OCI-LY7 (cell line): ENCODE results near the gene RFFL. TPM values are rescaled to one million over a fixed set of nuclear protein-coding genes. Genes with fewer than 3 reads are reported as not detected.

ENCODE experiments used
- BruUV-seq: library from RNA; stranded (reverse); fragments of 400-500 nt; replicated peaks from 2 replicates; lab custom pipeline; 2021; lab: Mats Ljungman, UMichigan
- CTCF ChIA-PET: fragments of 300-600 bp; sonication (Branson Sonifier 250); formaldehyde crosslinking; loops from one replicate; lab custom pipeline; 2022; ENCODE audit warnings: antibody characterized with exemption; ENCODE audit not compliant: unreplicated experiment; lab: Charles Lee
- POLR2A ChIA-PET: fragments of 300-600 bp; sonication (Branson Sonifier 250); formaldehyde crosslinking; loops from one replicate; lab custom pipeline; 2022; ENCODE audit warnings: antibody characterized with exemption; lab: Charles Lee
- DNase-seq: peaks from one replicate; pipeline ENCODE4 v3.0.0-alpha.2; 2015; ENCODE audit warnings: low spot score
- H2AFZ ChIP-seq: fragments of 200-600 bp; sonication (generic), shearing (Covaris generic); 2 replicates; pipeline ENCODE4 v1.6.1; 2014; ENCODE audit warnings: mild to moderate bottlenecking, antibody characterized with exemption, low read length, moderate library complexity
- H3K27ac ChIP-seq: fragments of 200-600 bp; sonication (generic); 2 replicates; pipeline ENCODE4 v1.5.1; 2014; ENCODE audit warnings: mixed run types, low read depth, mild to moderate bottlenecking, moderate library complexity, low read length, inconsistent platforms; ENCODE audit not compliant: poor library complexity, severe bottlenecking
- H3K36me3 ChIP-seq: fragments of 200-600 bp; sonication (generic); 2 replicates; pipeline ENCODE4 v1.6.1; 2014; ENCODE audit warnings: mild to moderate bottlenecking, antibody characterized with exemption, low read length, moderate library complexity, mixed read lengths; ENCODE audit not compliant: insufficient read depth
- H3K4me1 ChIP-seq: fragments of 200-600 bp; sonication (generic); 2 replicates; pipeline ENCODE4 v1.5.1; 2014; ENCODE audit warnings: mild to moderate bottlenecking, low read length; ENCODE audit not compliant: insufficient read depth, poor library complexity, severe bottlenecking
- H3K4me2 ChIP-seq: fragments of 200-600 bp; sonication (generic); 2 replicates; pipeline ENCODE4 v1.6.1; 2014; ENCODE audit warnings: mild to moderate bottlenecking, low read length
- H3K4me3 ChIP-seq: fragments of 200-600 bp; sonication (generic); 2 replicates; pipeline ENCODE4 v1.5.1; 2014; ENCODE audit warnings: mild to moderate bottlenecking, low read depth, low read length; ENCODE audit not compliant: poor library complexity, severe bottlenecking
- H3K79me2 ChIP-seq: fragments of 200-600 bp; sonication (generic); 2 replicates; pipeline ENCODE4 v1.6.1; 2016; ENCODE audit warnings: low read depth, mild to moderate bottlenecking, low read length, moderate library complexity, mixed read lengths; ENCODE audit not compliant: insufficient read depth
- H3K9me2 ChIP-seq: fragments of 200-600 bp; sonication (generic); 2 replicates; pipeline ENCODE4 v1.6.1; 2016; ENCODE audit warnings: mild to moderate bottlenecking, low read length, mixed read lengths; ENCODE audit not compliant: insufficient read depth
- H3K9me3 ChIP-seq: fragments of 200-600 bp; sonication (generic); 2 replicates; pipeline ENCODE4 v1.6.1; 2014; ENCODE audit warnings: mild to moderate bottlenecking, mixed run types, low read length, mixed read lengths
- H4K20me1 ChIP-seq: fragments of 200-600 bp; sonication (generic); 2 replicates; pipeline ENCODE4 v1.6.1; 2014; ENCODE audit warnings: mild to moderate bottlenecking, antibody characterized with exemption, low read length, moderate library complexity, mixed read lengths; ENCODE audit not compliant: insufficient read depth
- EZH2phosphoT487 ChIP-seq: fragments of 200-600 bp; sonication (generic); IDR thresholded peaks from 2 replicates; pipeline ENCODE4 v1.6.1; 2018; ENCODE audit warnings: low read depth, borderline replicate concordance, mild to moderate bottlenecking, mixed run types, antibody characterized with exemption, low read length, moderate library complexity, mixed read lengths
- intact Hi-C: fragments of 100-400 bp; cut with micrococcal nuclease; formaldehyde crosslinking; loops from one replicate; pipeline ENCODE4 v1.10.0; 2022; ENCODE audit not compliant: unreplicated experiment
- total RNA-seq, 2 experiments: library from RNA; depleted of rRNA in 1 of 2; stranded (reverse); fragments of >200 nt in 1 of 2; shearing (Covaris generic) in 1 of 2; gene quantifications; 2 replicates each; pipeline ENCODE4 v1.2.3, GENCODE V29; 2014 to 2022
- TF ChIP-seq, protein P1 (sequence below): fragments of 200-600 bp; sonication (generic); conservative IDR thresholded peaks from 2 replicates; pipeline ENCODE4 v1.5.1; 2014; ENCODE audit warnings: mild to moderate bottlenecking, antibody characterized with exemption, low read length, moderate library complexity, mixed read lengths

RFFL gene
- total RNA-seq, 2 experiments from 2014 or later, result 15.6 to 16.1 TPM

DNA sequence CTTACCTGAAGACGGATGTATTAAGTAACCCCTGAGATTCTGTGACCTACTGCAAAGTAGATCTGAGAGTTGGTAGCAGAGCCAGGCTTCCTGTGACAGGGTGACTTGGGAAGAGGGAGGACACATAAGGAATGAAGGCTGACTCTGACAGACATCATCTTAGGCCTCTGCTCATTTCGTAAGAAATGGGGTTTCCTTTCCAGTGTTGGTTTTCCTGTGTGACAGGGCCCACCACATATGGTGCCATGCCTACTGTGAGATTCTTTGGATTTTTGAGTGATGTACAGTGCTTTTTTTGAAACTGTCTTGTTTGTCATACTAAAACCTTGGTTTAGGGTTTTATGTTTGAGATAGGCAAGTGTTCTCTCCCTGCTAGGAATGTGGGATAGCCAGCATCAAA is 70.5 kb downstream of the RFFL start:
- Histone ChIP-seq H3K79me2 (no peaks in the 10 kb centered on the region), H4K20me1 (no peaks in the 10 kb centered on the region), H3K9me3 (no peaks in the 10 kb centered on the region), H3K36me3 (peaks cover 97% of the 10 kb centered on the region), H3K4me1 (peaks cover 4% of the 10 kb centered on the region), H2AFZ (no peak overlapping the region), H3K4me2 (no peak overlapping the region), H3K9me2 (no peaks in the 10 kb centered on the region), H3K4me3 (no peak overlapping the region), H3K27ac (no peak overlapping the region)
- no peak for TF ChIP-seq EZH2phosphoT487
- TF ChIP-seq, protein P1, sequence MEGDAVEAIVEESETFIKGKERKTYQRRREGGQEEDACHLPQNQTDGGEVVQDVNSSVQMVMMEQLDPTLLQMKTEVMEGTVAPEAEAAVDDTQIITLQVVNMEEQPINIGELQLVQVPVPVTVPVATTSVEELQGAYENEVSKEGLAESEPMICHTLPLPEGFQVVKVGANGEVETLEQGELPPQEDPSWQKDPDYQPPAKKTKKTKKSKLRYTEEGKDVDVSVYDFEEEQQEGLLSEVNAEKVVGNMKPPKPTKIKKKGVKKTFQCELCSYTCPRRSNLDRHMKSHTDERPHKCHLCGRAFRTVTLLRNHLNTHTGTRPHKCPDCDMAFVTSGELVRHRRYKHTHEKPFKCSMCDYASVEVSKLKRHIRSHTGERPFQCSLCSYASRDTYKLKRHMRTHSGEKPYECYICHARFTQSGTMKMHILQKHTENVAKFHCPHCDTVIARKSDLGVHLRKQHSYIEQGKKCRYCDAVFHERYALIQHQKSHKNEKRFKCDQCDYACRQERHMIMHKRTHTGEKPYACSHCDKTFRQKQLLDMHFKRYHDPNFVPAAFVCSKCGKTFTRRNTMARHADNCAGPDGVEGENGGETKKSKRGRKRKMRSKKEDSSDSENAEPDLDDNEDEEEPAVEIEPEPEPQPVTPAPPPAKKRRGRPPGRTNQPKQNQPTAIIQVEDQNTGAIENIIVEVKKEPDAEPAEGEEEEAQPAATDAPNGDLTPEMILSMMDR, result no peak
- intact Hi-C loops, result no loop called here
- ChIA-PET CTCF (no interaction called here), POLR2A (no interaction called here)
- no peak for DNase-seq
- no TSS peak for BruUV-seq

GRCh38 chr17:34991606-34992005 is 71.9 kb downstream of the RFFL start:
- POLR2A ChIA-PET, result interaction anchor here (1.0 kb wide), 1 partner anchor 9 kb away, joined by 3 read pairs; no protein-coding TSS in a partner anchor
- Histone ChIP-seq H4K20me1 (no peaks in the 10 kb centered on the region), H3K36me3 (peaks cover 95% of the 10 kb centered on the region), H3K27ac (no peak overlapping the region), H3K9me2 (no peaks in the 10 kb centered on the region), H3K79me2 (no peaks in the 10 kb centered on the region), H3K4me2 (no peak overlapping the region), H3K4me3 (no peak overlapping the region), H3K9me3 (no peaks in the 10 kb centered on the region), H2AFZ (no peak overlapping the region), H3K4me1 (peaks cover 4% of the 10 kb centered on the region)
- TF ChIP-seq, protein P1, result no peak
- no peak for TF ChIP-seq EZH2phosphoT487
- DNase-seq, result no peak
- intact Hi-C loops, result no loop called here
- BruUV-seq, result no TSS peak
- CTCF ChIA-PET, result interaction anchor here (1.4 kb wide), 1 partner anchor 9 kb away, joined by 4 read pairs; no protein-coding TSS in a partner anchor

GRCh38 chr17:34990921-34991365 is 72.6 kb downstream of the RFFL start:
- no peak overlapping the region for H3K4me2 ChIP-seq
- H3K4me3 ChIP-seq, result no peak overlapping the region
- DNase-seq, result no peak
- no TSS peak for BruUV-seq
- ChIA-PET POLR2A (interaction anchor here (0.6 to 1.1 kb wide), 3 partner anchors 9 to 28 kb away, joined by 3 to 6 read pairs (median 3); no protein-coding TSS in a partner anchor), CTCF (interaction anchor here (1.4 kb wide), 1 partner anchor 9 kb away, joined by 4 read pairs; no protein-coding TSS in a partner anchor)
- no peak overlapping the region for H2AFZ ChIP-seq
- peaks cover 4% of the 10 kb centered on the region for H3K4me1 ChIP-seq
- intact Hi-C loops, result no loop called here
- no peaks in the 10 kb centered on the region for H4K20me1 ChIP-seq
- H3K79me2 ChIP-seq, result no peaks in the 10 kb centered on the region
- H3K9me2 ChIP-seq, result no peaks in the 10 kb centered on the region
- no peaks in the 10 kb centered on the region for H3K9me3 ChIP-seq
- no peak overlapping the region for H3K27ac ChIP-seq
- no peak for TF ChIP-seq EZH2phosphoT487
- TF ChIP-seq, protein P1, result no peak
- peaks cover 95% of the 10 kb centered on the region for H3K36me3 ChIP-seq
